ENCODE data around the gene LRRC1. TPM values are rescaled to one million over a fixed set of nuclear protein-coding genes. Genes with fewer than 3 reads are reported as not detected.
A peak's percentile ranks its signal among the peaks of the same experiment; 100 is the strongest.

Gene LRRC1
- total and polyA plus RNA-seq, 2 of the 13 experiments (the other 11 are each of a cell fraction or from before 2014, with no cell fraction given), result 15.6 to 27.7 TPM

DNA sequence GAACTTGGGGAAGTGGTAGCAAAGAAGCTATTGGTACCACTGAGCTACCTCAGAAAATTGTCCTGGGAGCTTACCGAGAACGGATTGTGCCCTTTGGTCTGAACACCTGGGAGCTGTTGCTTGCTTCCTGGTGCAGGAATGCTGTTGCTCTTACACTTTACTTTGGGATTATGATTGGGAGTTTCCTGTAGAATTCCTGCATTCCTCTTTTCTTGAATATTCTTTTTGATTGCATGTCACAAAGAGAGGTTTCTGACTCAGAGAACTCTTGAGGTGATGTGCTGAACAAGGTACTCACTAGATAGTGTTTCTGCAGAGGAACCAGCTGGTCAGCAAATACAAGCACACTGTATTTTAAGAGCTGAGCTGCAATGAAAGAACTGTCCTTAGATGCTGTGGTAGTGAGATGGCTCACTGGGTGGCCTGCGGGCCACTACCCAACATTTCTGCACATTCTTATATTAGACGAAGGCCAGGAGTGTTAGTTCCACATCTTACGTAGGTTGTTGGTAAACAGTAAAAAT, 35.0 kb downstream of the LRRC1 start (continued):
- TF ChIP-seq, protein P1, sequence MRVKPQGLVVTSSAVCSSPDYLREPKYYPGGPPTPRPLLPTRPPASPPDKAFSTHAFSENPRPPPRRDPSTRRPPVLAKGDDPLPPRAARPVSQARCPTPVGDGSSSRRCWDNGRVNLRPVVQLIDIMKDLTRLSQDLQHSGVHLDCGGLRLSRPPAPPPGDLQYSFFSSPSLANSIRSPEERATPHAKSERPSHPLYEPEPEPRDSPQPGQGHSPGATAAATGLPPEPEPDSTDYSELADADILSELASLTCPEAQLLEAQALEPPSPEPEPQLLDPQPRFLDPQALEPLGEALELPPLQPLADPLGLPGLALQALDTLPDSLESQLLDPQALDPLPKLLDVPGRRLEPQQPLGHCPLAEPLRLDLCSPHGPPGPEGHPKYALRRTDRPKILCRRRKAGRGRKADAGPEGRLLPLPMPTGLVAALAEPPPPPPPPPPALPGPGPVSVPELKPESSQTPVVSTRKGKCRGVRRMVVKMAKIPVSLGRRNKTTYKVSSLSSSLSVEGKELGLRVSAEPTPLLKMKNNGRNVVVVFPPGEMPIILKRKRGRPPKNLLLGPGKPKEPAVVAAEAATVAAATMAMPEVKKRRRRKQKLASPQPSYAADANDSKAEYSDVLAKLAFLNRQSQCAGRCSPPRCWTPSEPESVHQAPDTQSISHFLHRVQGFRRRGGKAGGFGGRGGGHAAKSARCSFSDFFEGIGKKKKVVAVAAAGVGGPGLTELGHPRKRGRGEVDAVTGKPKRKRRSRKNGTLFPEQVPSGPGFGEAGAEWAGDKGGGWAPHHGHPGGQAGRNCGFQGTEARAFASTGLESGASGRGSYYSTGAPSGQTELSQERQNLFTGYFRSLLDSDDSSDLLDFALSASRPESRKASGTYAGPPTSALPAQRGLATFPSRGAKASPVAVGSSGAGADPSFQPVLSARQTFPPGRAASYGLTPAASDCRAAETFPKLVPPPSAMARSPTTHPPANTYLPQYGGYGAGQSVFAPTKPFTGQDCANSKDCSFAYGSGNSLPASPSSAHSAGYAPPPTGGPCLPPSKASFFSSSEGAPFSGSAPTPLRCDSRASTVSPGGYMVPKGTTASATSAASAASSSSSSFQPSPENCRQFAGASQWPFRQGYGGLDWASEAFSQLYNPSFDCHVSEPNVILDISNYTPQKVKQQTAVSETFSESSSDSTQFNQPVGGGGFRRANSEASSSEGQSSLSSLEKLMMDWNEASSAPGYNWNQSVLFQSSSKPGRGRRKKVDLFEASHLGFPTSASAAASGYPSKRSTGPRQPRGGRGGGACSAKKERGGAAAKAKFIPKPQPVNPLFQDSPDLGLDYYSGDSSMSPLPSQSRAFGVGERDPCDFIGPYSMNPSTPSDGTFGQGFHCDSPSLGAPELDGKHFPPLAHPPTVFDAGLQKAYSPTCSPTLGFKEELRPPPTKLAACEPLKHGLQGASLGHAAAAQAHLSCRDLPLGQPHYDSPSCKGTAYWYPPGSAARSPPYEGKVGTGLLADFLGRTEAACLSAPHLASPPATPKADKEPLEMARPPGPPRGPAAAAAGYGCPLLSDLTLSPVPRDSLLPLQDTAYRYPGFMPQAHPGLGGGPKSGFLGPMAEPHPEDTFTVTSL (CRISPR knock-in tag; IDR thresholded peaks at IDR 0.05; ENCODE audit: borderline replicate concordance), result no peak
- TF ChIP-seq, protein P2, sequence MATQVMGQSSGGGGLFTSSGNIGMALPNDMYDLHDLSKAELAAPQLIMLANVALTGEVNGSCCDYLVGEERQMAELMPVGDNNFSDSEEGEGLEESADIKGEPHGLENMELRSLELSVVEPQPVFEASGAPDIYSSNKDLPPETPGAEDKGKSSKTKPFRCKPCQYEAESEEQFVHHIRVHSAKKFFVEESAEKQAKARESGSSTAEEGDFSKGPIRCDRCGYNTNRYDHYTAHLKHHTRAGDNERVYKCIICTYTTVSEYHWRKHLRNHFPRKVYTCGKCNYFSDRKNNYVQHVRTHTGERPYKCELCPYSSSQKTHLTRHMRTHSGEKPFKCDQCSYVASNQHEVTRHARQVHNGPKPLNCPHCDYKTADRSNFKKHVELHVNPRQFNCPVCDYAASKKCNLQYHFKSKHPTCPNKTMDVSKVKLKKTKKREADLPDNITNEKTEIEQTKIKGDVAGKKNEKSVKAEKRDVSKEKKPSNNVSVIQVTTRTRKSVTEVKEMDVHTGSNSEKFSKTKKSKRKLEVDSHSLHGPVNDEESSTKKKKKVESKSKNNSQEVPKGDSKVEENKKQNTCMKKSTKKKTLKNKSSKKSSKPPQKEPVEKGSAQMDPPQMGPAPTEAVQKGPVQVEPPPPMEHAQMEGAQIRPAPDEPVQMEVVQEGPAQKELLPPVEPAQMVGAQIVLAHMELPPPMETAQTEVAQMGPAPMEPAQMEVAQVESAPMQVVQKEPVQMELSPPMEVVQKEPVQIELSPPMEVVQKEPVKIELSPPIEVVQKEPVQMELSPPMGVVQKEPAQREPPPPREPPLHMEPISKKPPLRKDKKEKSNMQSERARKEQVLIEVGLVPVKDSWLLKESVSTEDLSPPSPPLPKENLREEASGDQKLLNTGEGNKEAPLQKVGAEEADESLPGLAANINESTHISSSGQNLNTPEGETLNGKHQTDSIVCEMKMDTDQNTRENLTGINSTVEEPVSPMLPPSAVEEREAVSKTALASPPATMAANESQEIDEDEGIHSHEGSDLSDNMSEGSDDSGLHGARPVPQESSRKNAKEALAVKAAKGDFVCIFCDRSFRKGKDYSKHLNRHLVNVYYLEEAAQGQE (IDR thresholded peaks at IDR 0.05; ENCODE audit: borderline replicate concordance in 1 of 2, low read depth in 1 of 2, low read length in 2 of 2), result no peak
- TF ChIP-seq AHR (CRISPR knock-in tag; IDR thresholded peaks at IDR 0.05), result no peak
- TF ChIP-seq, protein P3, sequence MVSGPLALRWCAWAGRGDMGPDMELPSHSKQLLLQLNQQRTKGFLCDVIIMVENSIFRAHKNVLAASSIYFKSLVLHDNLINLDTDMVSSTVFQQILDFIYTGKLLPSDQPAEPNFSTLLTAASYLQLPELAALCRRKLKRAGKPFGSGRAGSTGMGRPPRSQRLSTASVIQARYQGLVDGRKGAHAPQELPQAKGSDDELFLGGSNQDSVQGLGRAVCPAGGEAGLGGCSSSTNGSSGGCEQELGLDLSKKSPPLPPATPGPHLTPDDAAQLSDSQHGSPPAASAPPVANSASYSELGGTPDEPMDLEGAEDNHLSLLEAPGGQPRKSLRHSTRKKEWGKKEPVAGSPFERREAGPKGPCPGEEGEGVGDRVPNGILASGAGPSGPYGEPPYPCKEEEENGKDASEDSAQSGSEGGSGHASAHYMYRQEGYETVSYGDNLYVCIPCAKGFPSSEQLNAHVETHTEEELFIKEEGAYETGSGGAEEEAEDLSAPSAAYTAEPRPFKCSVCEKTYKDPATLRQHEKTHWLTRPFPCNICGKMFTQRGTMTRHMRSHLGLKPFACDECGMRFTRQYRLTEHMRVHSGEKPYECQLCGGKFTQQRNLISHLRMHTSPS (CRISPR knock-in tag; IDR thresholded peaks at IDR 0.05; ENCODE audit: low read depth), result no peak
- TF ChIP-seq, protein P4, sequence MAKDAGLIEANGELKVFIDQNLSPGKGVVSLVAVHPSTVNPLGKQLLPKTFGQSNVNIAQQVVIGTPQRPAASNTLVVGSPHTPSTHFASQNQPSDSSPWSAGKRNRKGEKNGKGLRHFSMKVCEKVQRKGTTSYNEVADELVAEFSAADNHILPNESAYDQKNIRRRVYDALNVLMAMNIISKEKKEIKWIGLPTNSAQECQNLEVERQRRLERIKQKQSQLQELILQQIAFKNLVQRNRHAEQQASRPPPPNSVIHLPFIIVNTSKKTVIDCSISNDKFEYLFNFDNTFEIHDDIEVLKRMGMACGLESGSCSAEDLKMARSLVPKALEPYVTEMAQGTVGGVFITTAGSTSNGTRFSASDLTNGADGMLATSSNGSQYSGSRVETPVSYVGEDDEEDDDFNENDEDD (CRISPR knock-in tag; IDR thresholded peaks at IDR 0.05; ENCODE audit: borderline replicate concordance), result no peak
- TF ChIP-seq, protein P5, sequence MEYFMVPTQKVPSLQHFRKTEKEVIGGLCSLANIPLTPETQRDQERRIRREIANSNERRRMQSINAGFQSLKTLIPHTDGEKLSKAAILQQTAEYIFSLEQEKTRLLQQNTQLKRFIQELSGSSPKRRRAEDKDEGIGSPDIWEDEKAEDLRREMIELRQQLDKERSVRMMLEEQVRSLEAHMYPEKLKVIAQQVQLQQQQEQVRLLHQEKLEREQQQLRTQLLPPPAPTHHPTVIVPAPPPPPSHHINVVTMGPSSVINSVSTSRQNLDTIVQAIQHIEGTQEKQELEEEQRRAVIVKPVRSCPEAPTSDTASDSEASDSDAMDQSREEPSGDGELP (IDR thresholded peaks at IDR 0.05; ENCODE audit: borderline replicate concordance, low read depth), result peak; percentile 70; the same call in 1 of the 2 replicates
- peak; percentile 41 for TF ChIP-seq ZMYM4 (CRISPR knock-in tag; IDR thresholded peaks at IDR 0.05)
- TF ChIP-seq AGO1 (IDR thresholded peaks at IDR 0.05; ENCODE audit: low read depth, low read length, poor library complexity, severe bottlenecking), result no peak
- TF ChIP-seq MEIS2 (CRISPR knock-in tag; IDR thresholded peaks at IDR 0.05), result no peak
- no peak for TF ChIP-seq YEATS2 (CRISPR knock-in tag; IDR thresholded peaks at IDR 0.05; ENCODE audit: borderline replicate concordance)
- peak; percentile 35; the same call in 1 of the 2 replicates for TF ChIP-seq KMT2A (CRISPR knock-in tag; IDR thresholded peaks at IDR 0.05)
- TF ChIP-seq, protein P6, sequence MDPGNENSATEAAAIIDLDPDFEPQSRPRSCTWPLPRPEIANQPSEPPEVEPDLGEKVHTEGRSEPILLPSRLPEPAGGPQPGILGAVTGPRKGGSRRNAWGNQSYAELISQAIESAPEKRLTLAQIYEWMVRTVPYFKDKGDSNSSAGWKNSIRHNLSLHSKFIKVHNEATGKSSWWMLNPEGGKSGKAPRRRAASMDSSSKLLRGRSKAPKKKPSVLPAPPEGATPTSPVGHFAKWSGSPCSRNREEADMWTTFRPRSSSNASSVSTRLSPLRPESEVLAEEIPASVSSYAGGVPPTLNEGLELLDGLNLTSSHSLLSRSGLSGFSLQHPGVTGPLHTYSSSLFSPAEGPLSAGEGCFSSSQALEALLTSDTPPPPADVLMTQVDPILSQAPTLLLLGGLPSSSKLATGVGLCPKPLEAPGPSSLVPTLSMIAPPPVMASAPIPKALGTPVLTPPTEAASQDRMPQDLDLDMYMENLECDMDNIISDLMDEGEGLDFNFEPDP (CRISPR knock-in tag; conservative IDR thresholded peaks at IDR 0.05), result no peak
- TF ChIP-seq RFXANK (CRISPR knock-in tag; IDR thresholded peaks at IDR 0.05), result no peak

Data from HepG2 (cell line).